Endothelial cell of umbilical vein (primary cell): Measurements from ENCODE around the gene TCERG1L. TPM values are rescaled to one million over a fixed set of nuclear protein-coding genes. Genes with fewer than 3 reads are reported as not detected.

ENCODE experiments used
- BruUV-seq: library from RNA; stranded (reverse); fragments of 400-500 nt; replicated peaks from 2 replicates; lab custom pipeline; 2021; lab: Mats Ljungman, UMichigan
- CTCF ChIA-PET: fragments of 300-600, 350-600 bp; sonication (Branson Sonifier 250); formaldehyde crosslinking; loops from one replicate; lab custom pipeline; 2021; ENCODE audit warnings: antibody characterized with exemption, inconsistent platforms; lab: Charles Lee
- POLR2A ChIA-PET: fragments of 300-600, 350-600 bp; sonication (Branson Sonifier 250); formaldehyde crosslinking; loops from one replicate; lab custom pipeline; 2021; ENCODE audit warnings: antibody characterized with exemption, inconsistent platforms; lab: Charles Lee
- DNase-seq: peaks from one replicate; pipeline ENCODE4 v3.0.0-alpha.2; 2011; ENCODE audit warnings: low read depth, low spot score
- FAIRE-seq: peaks from 2 replicates; lab custom pipeline; 2011; peaks lifted over from hg19 to GRCh38; lab: Jason Lieb, UNC
- H2AFZ ChIP-seq: 2 replicates; pipeline ENCODE4 v1.6.0; 2012; ENCODE audit warnings: low read depth, low read length, control low read depth, inconsistent platforms
- H3K27ac ChIP-seq: 2 replicates; pipeline ENCODE4 v1.5.1; 2011; ENCODE audit warnings: low read depth, mild to moderate bottlenecking, control low read depth, low read length, moderate library complexity; ENCODE audit not compliant: insufficient read depth
- H3K27me3 ChIP-seq, 2 experiments: 2 replicates each; pipeline versions ENCODE4 v1.6.0 to v1.6.1; 2011; ENCODE audit warnings: low read length in 2 of 2, mixed read lengths in 1 of 2; ENCODE audit not compliant: control insufficient read depth in 2 of 2, insufficient read depth in 2 of 2
- H3K36me3 ChIP-seq, 2 experiments: 2 replicates in 1 of 2; 3 replicates in 1 of 2; pipeline ENCODE4 v1.5.1; 2011; ENCODE audit warnings: low read length in 2 of 2, mild to moderate bottlenecking in 1 of 2, moderate library complexity in 1 of 2; ENCODE audit not compliant: control insufficient read depth in 2 of 2, insufficient read depth in 2 of 2; ENCODE audit errors: extremely low read depth in 1 of 2
- H3K4me1 ChIP-seq: 3 replicates; pipeline ENCODE4 v1.5.1; 2011; ENCODE audit warnings: mild to moderate bottlenecking, low read length; ENCODE audit not compliant: control insufficient read depth, insufficient read depth; ENCODE audit errors: extremely low read depth
- H3K4me2 ChIP-seq: 2 replicates; pipeline ENCODE4 v1.6.1; 2011; ENCODE audit warnings: low read length, control low read depth, mixed read lengths; ENCODE audit not compliant: insufficient read depth
- H3K4me3 ChIP-seq, 3 experiments: fragments of 200-600 bp in 1 of 3; sonication (generic), shearing (Covaris generic) in 1 of 3; replicated peaks in 1 of 3; 2 replicates each; pipeline ENCODE4 v1.5.1; 2011 to 2016; ENCODE audit warnings: control low read depth in 3 of 3, low read length in 3 of 3, mild to moderate bottlenecking in 2 of 3, inconsistent platforms in 1 of 3, low read depth in 1 of 3, moderate library complexity in 1 of 3; ENCODE audit not compliant: insufficient read depth in 1 of 3
- H3K79me2 ChIP-seq: 2 replicates; pipeline ENCODE4 v1.6.0; 2012; ENCODE audit warnings: low read length, inconsistent platforms; ENCODE audit not compliant: control insufficient read depth, insufficient read depth
- H3K9ac ChIP-seq: replicated peaks from 2 replicates; pipeline ENCODE3; 2011; ENCODE audit warnings: low read length, control low read depth; ENCODE audit not compliant: insufficient read depth; ENCODE audit errors: extremely low read depth
- H3K9me1 ChIP-seq: replicated peaks from 3 replicates; pipeline ENCODE4 v1.6.0; 2011; ENCODE audit warnings: mild to moderate bottlenecking, low read length; ENCODE audit not compliant: control insufficient read depth, insufficient read depth; ENCODE audit errors: extremely low read depth
- H3K9me3 ChIP-seq: replicated peaks from 2 replicates; pipeline ENCODE4 v1.5.1; 2012; ENCODE audit warnings: low read length, inconsistent platforms; ENCODE audit not compliant: control insufficient read depth, insufficient read depth
- H4K20me1 ChIP-seq: replicated peaks from 2 replicates; pipeline ENCODE3; 2011; ENCODE audit warnings: mild to moderate bottlenecking, low read length; ENCODE audit not compliant: control insufficient read depth, insufficient read depth; ENCODE audit errors: extremely low read depth
- EZH2 ChIP-seq: IDR thresholded peaks from 2 replicates; pipeline ENCODE4 v1.6.1; 2012; ENCODE audit warnings: borderline replicate concordance, low read depth, mild to moderate bottlenecking, moderate library complexity, low read length, inconsistent platforms; ENCODE audit not compliant: severe bottlenecking
- FOS ChIP-seq: IDR thresholded peaks from 2 replicates; pipeline ENCODE4 v1.6.1; 2011; ENCODE audit warnings: mild to moderate bottlenecking, low read length, moderate library complexity, borderline replicate concordance; ENCODE audit not compliant: insufficient read depth
- GATA2 ChIP-seq: IDR thresholded peaks from 2 replicates; pipeline ENCODE4 v1.7.0; 2011; ENCODE audit warnings: low read depth, mild to moderate bottlenecking, moderate library complexity, mixed read lengths, low read length; ENCODE audit not compliant: insufficient read length, insufficient read depth
- JUN ChIP-seq: IDR thresholded peaks from 2 replicates; pipeline ENCODE4 v1.6.1; 2011; ENCODE audit warnings: borderline replicate concordance, low read depth; ENCODE audit not compliant: insufficient read length, insufficient read depth
- MAX ChIP-seq: IDR thresholded peaks from 2 replicates; pipeline ENCODE4 v1.6.1; 2011; ENCODE audit not compliant: insufficient read depth, insufficient read length
- MYC ChIP-seq: IDR thresholded peaks from one replicate; pipeline ENCODE4 v1.6.1; 2011; ENCODE audit warnings: mild to moderate bottlenecking, low read depth, low read length
- POLR2A ChIP-seq: IDR thresholded peaks from 2 replicates; pipeline ENCODE4 v1.6.1; 2012; ENCODE audit warnings: low read depth, mild to moderate bottlenecking, control low read depth, low read length
- POLR2AphosphoS5 ChIP-seq: IDR thresholded peaks from 2 replicates; pipeline ENCODE4 v1.6.1; 2012; ENCODE audit warnings: low read depth, mild to moderate bottlenecking, control low read depth, low read length, moderate library complexity; ENCODE audit not compliant: insufficient read depth
- dilution Hi-C: fragments of 300-500 bp; cut with MboI; formaldehyde crosslinking; loops from one replicate; pipeline ENCODE4 v1.15.0; 2019; ENCODE audit warnings: low sequenced_read_pairs; ENCODE audit not compliant: extremely low pct_ligation_motif_present
- intact Hi-C: fragments of 100-400 bp; cut with micrococcal nuclease; formaldehyde crosslinking; loops from one replicate; pipeline ENCODE4 v1.10.0; 2022
- polyA plus RNA-seq, 4 experiments: library from polyadenylated mRNA; depleted of rRNA in 3 of 4; stranded (reverse) in 3 of 4; unstranded in 1 of 4; fragments of >200 nt; gene quantifications; 2 replicates each; pipeline versions ENCODE4 v1.2.1 to v1.2.3, GENCODE V29; 2011 to 2012; ENCODE audit warnings: missing spikeins in 1 of 4
- total RNA-seq: library from RNA; stranded (reverse); gene quantifications from 2 replicates; pipeline ENCODE4 v1.2.3, GENCODE V29; 2021
- TF ChIP-seq, protein P1 (sequence below), 2 donors: IDR thresholded peaks; 1 replicate in 1 of 2; 2 replicates in 1 of 2; pipeline ENCODE4 v1.5.1; 2011; ENCODE audit warnings: low read length in 2 of 2, mild to moderate bottlenecking in 2 of 2, moderate library complexity in 2 of 2, control low read depth in 1 of 2, inconsistent platforms in 1 of 2, low read depth in 1 of 2; ENCODE audit not compliant: insufficient read depth in 1 of 2; ENCODE audit errors: extremely low read depth in 1 of 2

TCERG1L gene
- total and polyA plus RNA-seq, 2 donors (not counting 3 experiments of a cell fraction or from before 2014, with no cell fraction given) = not detected

DNA sequence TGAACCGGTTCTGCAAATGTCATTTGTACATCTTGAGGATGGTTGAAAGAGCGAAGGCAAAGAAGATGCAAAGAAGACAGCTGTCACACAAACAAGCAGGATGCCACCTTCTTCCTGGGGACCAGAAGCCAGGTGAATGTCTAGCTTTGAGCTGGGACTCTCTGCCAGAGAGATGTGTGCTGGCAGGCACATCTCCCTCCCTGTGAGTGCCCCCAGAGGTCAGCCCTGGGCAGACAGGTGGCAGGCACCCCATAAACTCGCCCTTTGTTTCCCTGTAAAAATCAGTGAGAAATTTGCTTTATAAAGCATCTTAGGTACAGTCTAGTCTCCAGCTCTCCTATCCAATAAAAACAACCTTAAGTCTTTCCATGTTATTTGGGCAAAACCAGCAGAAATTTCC, 2.6 kb upstream of the TCERG1L start:
- Histone ChIP-seq H3K4me2 (no peak overlapping the region), H3K9me1 (no peaks in the 10 kb centered on the region), H3K27ac (no peak overlapping the region), H3K4me3 (no peak overlapping the region), H3K9me3 (no peaks in the 10 kb centered on the region), H3K4me1 (no peaks in the 10 kb centered on the region), H3K27me3 (peaks cover 3 to 16% of the 10 kb centered on the region in 2 experiments), H2AFZ (no peak overlapping the region), H3K36me3 (no peaks in the 10 kb centered on the region), H3K9ac (no peak overlapping the region), H3K79me2 (no peaks in the 10 kb centered on the region), H4K20me1 (no peaks in the 10 kb centered on the region)
- dilution Hi-C loops = no loop called here
- BruUV-seq = no TSS peak
- ChIA-PET POLR2A (no interaction called here), CTCF (no interaction called here)
- intact Hi-C loops = no loop called here
- DNase-seq (no peak), FAIRE-seq (no peak)
- TF ChIP-seq GATA2 = no peak
- TF ChIP-seq MYC = no peak
- no peak for TF ChIP-seq JUN
- no peak for TF ChIP-seq EZH2
- no peak for TF ChIP-seq POLR2A
- TF ChIP-seq MAX = no peak
- TF ChIP-seq, protein P1, sequence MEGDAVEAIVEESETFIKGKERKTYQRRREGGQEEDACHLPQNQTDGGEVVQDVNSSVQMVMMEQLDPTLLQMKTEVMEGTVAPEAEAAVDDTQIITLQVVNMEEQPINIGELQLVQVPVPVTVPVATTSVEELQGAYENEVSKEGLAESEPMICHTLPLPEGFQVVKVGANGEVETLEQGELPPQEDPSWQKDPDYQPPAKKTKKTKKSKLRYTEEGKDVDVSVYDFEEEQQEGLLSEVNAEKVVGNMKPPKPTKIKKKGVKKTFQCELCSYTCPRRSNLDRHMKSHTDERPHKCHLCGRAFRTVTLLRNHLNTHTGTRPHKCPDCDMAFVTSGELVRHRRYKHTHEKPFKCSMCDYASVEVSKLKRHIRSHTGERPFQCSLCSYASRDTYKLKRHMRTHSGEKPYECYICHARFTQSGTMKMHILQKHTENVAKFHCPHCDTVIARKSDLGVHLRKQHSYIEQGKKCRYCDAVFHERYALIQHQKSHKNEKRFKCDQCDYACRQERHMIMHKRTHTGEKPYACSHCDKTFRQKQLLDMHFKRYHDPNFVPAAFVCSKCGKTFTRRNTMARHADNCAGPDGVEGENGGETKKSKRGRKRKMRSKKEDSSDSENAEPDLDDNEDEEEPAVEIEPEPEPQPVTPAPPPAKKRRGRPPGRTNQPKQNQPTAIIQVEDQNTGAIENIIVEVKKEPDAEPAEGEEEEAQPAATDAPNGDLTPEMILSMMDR (IDR thresholded peaks at IDR 0.05; ENCODE audit: extremely low read depth in 1 of 2, insufficient read depth in 1 of 2, low read depth in 1 of 2, low read length in 2 of 2) = no peak
- TF ChIP-seq POLR2AphosphoS5 = no peak
- no peak for TF ChIP-seq FOS
